ENCODE results near the gene GPR142.

- TF ChIP-seq CTCF (IDR thresholded peaks at IDR 0.05) (no peak), POLR2A (IDR thresholded peaks at IDR 0.05) (peak in 1 of 2 donors; percentile 42)
Observed at GRCh38 chr17:74325743-74326379, 41.4 kb upstream of the GPR142 start, which contains the start of gene KIF19.
